ENCODE measurements around the gene MICU1. TPM values are rescaled to one million over a fixed set of nuclear protein-coding genes. Genes with fewer than 3 reads are reported as not detected.
A peak's percentile ranks its signal among the peaks of the same experiment; 100 is the strongest.

Gene MICU1
- polyA plus RNA-seq, 1 donor = 111 TPM

- DNase-seq = no peak
Observed at GRCh38 chr10:72630144-72630543, 4.3 kb upstream of the MICU1 start.

- DNase-seq = no peak
Observed at GRCh38 chr10:72626444-72626754, 520 bp upstream of the MICU1 start.

GRCh38 chr10:72625276-72625607, 637 bp downstream of the MICU1 start:
- DNase-seq = no peak

DNA sequence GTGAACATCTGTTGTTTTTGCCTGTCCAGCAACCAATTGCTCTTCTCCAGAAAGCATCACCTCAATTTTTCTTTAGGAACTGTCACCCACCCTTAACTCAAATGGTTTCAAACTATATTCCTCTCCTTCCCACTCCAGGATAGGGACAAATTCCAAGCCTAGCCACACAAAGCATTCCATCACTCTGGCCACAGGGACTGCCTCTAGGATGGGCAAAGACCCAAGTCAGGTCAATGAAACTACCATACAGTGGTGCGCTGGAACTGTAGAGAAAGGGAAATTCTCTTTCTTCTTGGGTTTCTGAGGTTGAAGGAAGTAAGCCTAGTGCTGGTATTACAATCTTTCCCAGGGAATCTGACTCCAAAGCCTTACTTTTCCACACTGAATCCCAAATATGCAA, 3.6 kb downstream of the MICU1 start:
- DNase-seq = no peak

GRCh38 chr10:72616716-72617115, 9.2 kb downstream of the MICU1 start:
- peak; percentile 73 for DNase-seq

- no peak for DNase-seq
Observed at GRCh38 chr10:72615970-72616369, 9.9 kb downstream of the MICU1 start.

- no peak for DNase-seq
Observed at GRCh38 chr10:72612203-72612826, 13.6 kb downstream of the MICU1 start.

DNA sequence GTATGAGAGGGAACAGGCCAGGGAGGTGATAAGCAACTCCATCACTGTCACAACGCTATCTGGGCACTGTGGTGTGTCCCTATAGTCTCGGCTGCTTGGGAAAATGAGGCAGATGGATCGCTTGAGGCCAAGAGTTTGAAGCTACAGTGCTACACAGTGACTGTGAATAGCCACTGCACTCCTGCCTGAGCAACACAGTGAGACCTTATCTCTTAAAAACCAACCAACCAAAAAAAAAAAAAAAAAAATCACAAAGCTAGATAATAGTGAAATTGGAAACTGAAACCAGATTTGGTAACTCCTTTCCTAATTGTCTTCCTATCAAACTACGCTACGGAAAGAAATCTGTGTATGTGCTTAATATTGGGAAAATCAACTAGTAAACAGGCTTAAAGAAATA, 14.1 kb downstream of the MICU1 start:
- DNase-seq = no peak

DNA sequence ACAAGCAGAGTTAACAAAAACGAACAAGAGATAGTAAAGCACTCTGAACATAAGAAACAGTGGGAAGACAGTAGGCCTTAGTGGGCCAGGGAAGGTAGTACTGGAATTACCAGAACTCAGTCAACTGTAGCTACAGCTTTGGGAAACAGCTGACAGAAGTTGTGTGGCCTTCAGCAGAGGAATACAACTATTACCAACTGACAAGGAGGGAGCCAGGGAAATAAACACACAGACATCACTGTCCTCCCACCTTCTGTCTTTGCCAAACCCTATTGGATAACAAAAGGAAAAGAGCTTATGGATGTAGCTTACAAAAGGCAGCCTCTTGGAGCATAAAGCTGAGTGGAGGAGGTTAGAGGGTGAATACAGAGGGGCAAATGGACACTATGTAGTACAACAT, 15.4 kb downstream of the MICU1 start:
- DNase-seq = no peak

DNA sequence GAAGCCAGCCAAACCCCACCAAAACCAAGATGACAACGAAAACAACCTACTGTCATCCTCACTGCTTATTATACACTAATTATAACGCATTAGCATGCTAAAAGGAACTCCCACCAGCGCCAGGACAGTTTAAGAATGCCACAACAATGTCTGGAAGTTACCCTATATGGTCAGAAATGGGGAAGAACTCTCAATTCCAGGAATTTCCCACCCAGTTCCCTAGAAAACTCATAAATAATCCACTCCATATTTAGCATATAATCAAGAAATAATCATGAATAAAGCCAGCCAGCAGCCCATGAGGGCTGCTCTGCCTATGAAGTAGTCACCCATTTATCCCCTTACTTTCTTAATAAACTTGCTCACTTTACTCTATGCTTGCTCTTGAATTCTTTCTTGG, 20.8 kb downstream of the MICU1 start:
- DNase-seq = no peak

- no peak for DNase-seq
Observed at GRCh38 chr10:72601144-72601543, 24.7 kb downstream of the MICU1 start.

GRCh38 chr10:72598769-72599701, 26.8 kb downstream of the MICU1 start:
- no peak for DNase-seq

DNA sequence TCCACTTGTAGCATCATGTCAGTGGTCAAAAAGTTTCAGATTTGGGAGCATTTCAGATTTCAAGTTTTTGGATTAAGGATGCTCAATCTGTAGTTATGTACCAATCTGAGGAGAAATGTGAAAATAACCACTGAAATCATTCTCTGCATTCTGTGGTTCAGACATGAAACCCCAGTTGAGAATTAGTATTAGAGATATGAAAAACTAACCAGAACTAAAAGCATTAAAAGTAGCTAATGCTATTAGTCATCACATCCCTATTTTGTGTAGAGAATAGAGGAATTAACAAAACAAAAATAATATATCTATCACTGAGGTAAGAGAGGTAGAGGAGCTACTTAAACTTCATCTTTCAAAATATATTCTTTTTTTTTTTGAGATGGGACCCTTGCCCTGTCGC, 28.0 kb downstream of the MICU1 start:
- DNase-seq = no peak

DNA sequence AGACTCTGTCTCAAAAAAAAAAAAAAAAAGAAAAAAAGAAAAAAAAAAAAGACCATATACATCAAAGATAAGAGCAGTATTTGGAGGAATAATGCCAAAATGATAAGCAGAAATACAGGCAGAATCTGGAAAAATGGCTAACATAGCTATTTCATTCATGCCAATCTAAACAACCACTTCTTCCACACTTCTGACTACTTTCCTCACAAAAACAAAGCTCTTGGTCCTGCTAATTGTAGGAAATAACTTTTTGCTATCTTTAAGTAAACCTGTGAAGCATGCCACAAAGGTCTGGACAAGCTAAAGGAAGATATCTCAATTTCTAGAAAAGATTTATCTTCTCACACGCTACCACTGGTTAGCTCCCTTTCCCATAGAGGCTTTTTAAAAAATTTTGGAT, 30.4 kb downstream of the MICU1 start:
- DNase-seq = no peak

- DNase-seq = no peak
Observed at GRCh38 chr10:72593963-72594362, 31.9 kb downstream of the MICU1 start.

DNA sequence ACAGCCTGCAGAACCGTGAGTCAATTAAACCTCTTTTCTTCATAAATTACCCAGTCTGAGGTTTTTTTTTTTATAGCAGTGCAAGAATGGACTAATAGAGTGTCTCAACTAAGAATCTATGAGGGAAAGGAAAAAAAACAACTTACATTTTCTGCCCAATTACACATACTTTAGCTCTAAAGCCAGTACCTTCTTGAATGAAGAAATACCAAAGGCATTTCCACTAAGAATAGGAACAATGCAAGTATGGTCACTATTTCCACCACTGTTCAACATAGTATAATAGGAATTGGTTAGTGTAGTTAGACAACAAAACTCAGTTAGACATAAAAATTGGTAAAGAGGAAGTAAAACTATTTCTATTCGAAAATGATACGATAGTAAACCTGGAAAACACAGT, 37.6 kb downstream of the MICU1 start:
- DNase-seq = no peak

DNA sequence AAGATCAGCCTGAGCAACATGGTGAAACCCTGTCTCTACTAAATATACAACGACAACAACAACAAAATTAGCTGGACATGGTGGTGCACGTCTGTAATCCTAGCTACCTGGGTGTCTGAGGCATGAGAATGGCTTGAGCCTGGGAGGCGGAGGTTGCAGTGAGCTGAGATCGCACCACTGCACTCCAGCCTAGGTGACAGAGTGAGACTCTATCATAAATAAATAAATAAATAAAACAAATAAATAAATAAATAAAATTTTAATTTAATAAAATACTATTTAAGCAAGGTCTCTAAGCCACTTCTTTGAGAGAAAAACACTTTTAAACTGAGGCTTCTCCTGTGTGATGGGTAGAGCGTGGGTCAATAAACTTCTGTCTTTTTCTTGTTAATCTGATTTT, 38.3 kb downstream of the MICU1 start:
- DNase-seq = no peak

GRCh38 chr10:72574636-72575035, 51.2 kb downstream of the MICU1 start:
- no peak for DNase-seq

DNA sequence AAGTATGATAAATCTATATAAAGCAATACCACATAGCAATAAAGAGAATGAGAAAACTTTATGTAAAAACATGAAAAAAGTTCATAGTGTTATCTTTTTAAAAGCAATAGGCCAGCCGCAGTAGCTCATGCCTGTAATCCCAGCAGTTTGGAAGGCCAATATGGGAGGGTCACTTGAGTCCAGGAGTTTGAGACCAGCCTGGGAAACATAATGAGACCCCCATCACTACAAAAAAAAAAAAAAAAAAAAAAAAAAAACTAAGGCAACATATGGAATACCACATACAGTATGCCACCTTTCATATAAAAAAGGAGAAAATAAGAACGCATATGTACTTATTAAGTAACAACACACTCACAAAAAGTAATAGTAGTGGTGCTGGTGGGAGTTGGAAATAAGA, 52.8 kb downstream of the MICU1 start:
- DNase-seq = no peak

GRCh38 chr10:72567889-72568640, 57.8 kb downstream of the MICU1 start:
- DNase-seq = no peak

DNA sequence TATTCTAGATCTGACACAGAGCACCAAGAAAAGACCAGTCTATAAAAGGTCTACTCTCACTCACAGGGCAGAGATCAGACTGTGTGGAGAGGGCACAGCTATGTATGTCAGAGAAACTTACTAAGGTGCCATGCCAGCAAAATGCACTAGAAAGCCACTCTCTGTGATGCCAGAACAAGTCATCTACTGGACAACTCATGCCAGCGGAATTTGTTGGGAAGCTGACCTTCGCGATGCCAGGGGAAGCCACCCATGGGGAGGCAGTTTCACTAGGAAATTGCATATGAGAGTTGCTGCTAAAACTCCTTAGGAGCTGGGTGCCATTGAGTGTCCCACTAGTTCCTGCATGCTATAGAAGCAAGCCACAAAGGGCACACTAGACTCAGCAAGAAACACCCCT, 58.5 kb downstream of the MICU1 start:
- DNase-seq = no peak

DNA sequence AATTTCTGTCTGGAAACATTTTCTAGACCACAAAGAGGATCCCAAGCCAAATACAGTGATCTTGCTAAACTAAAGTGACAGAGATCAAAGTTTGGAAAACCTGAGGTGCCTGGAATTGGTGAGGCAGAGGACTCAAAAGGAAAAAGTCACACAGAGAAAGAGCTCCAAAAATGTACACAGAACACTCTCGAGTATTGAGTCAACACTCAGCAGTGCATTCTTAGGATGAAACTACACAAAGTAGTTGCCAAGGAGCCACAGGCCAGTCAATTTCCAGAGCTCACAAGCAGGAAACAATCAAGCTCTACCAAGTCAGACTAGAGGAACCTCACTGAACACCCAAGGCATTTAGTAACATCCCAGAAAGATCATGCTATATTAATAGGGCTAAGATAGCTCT, 61.3 kb downstream of the MICU1 start:
- no peak for DNase-seq

DNA sequence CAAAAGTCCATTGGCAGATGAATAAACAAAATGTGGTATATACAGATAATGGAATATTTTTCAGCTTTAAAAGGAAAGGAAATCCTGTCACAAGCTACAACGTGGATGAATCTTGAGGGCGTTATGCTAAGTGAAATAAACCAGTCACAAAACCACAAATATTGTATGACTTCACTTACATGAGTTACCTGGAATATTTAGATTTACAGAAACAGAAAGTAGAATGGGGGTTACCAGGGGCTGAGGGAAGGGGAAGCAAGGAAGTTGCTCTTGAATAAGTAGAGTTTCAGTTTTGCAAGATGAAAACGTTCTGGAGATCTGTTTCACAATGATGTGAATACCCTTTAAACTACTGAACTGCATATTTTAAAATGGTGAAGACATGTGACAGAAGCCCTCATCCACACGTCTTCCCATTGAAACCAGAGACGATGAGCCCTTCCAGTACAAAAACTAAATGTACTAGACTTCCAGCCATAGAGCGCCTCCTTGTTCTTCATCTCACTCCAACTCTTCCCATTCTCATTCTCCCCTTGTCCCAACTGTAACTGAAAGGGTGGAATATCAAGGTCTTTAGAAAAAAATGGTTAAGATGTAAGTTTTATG, 62.4 kb downstream of the MICU1 start:
- no peak for DNase-seq
